Endothelial cell of hepatic sinusoid (primary cell): ENCODE data around the gene ALOXE3.
"Not testable (repeated sequence)": the region's sequence is repeated elsewhere in the genome, so short reads cannot be mapped to it uniquely, and the experiment has no call there.

ENCODE experiments used
- in situ Hi-C: cut with HindIII; loops from 2 replicates; pipeline ENCODE4 v1.10.0; 2017; ENCODE audit warnings: low sequenced_read_pairs

ALOXE3 gene

GRCh38 chr17:8123695-8124349 lies 5.5 kb upstream of the ALOXE3 start, which contains the start of gene HES7:
HES7 (minus strand) TSS chr17:8124106; CDS start chr17:8124084, 22 bp downstream.
- in situ Hi-C loops = loop anchor here (5.0 kb wide), 1 partner anchor 63 kb away; no protein-coding TSS in a partner anchor

DNA sequence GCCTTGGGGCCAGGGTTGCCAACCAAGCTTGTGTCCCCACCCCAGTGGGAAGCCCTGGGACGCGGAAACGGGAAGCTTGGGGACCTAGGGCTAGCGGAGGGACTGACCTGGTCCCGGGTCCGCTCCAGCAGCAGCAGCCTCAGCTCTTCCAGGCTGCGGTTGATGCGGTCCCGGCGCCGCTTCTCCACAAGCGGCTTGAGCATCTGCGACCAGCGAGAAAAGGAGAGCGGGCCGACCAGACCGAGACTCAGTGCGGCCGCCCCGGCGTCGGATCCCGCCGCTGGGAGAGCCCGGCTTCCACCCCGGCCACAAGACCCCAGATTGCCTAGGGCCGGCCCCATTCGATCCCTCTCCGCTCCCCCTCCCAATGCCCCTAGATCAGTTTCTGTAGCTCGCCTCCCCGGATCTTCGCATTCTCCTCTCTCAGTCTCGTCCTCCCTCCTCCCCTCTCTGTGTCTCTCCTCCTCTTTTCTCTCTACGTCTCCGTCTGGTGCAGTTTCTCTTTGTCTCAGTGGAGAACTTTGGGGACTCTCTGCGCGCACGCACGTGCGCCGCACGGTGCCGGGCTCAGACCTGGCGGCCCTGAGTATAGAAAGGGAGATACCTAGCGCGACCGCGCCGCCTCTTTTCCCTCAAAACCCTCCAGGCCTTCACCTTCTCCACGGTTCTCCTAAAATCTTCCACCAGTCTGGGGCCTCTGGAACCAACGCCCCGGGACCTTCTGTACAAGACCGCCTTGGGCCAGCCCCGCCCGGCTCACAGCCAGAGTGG lies 4.8 kb upstream of the ALOXE3 start:
- in situ Hi-C loops = loop anchor here (5.0 kb wide), 1 partner anchor 64 kb away; no protein-coding TSS in a partner anchor

DNA sequence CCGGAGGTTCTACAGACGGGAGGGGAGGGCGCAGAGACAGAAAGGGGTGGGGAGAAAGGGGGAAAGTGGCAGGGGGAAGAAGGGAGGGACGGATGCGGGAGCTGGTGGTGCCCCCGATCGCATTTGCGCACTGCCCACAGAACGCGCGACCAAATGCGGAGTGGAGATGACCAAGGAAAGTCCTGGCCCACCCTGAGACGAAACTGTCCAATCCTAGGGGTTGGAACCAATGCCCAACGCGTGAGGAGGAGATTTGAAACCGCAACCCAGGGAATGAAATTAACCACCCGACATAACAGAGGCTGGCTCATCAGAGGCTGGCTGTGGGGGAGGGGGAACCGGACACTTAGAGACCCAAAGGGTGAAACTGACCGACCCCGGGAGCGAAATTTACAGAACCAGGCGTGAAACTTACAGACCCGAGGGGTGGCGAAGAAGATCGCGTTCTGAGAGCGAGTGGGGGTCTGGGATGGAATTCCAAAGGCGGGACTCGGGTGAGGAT lies 4.2 kb upstream of the ALOXE3 start:
- in situ Hi-C loops = loop anchor here (5.0 kb wide), 1 partner anchor 65 kb away; no protein-coding TSS in a partner anchor

GRCh38 chr17:8121681-8122421 lies 3.5 kb upstream of the ALOXE3 start:
- in situ Hi-C loops = loop anchor here (5.0 kb wide), 1 partner anchor 65 kb away; no protein-coding TSS in a partner anchor

- in situ Hi-C loops = loop anchor here (5.0 kb wide), 1 partner anchor 66 kb away; no protein-coding TSS in a partner anchor
Measured at GRCh38 chr17:8121407-8121680, 3.0 kb upstream of the ALOXE3 start.

DNA sequence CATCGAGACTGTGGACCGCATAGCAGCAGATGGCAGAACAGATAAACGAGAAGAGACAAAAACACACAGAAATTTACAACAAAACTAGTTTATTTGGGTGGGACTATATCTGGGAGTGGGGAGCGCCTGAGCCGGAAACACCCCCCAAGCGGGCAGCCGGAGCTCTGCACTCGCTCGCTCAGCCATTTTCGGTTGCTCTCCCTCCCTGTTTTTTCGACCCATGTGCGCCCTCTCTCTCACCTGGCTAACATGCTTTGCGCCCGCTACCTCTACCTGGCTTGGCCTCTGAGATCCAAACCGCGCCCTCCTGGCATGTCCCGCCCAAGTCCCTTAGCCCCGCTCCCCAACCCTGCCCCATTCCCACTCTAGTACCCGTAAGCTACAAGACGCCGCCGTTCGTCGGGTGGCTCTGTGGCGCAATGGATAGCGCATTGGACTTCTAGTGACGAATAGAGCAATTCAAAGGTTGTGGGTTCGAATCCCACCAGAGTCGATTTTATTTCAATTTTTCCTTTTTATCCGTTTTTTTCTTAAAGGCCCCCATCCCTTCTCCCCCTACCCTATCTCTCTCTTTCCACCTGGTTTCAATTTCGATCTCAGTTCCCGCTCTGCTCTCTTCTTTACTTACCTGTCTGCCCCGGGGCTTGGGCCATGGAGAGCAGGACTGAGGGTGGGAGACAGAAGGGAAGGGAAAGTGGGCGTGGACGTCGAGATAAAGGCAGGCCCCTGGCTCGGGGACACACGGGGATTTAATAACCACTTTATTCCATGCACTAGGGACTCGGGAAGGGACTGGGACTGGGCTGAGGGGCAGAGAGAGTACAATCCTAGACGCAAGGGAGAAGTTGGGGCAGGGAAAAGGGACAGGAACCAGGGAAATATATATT lies 2.4 kb upstream of the ALOXE3 start:
- in situ Hi-C loops = loop anchor here (5.0 kb wide), 1 partner anchor 67 kb away; no protein-coding TSS in a partner anchor

- in situ Hi-C loops = loop anchor here (5.0 kb wide), 1 partner anchor 67 kb away; no protein-coding TSS in a partner anchor
Measured at GRCh38 chr17:8119581-8120519, 1.5 kb upstream of the ALOXE3 start.

DNA sequence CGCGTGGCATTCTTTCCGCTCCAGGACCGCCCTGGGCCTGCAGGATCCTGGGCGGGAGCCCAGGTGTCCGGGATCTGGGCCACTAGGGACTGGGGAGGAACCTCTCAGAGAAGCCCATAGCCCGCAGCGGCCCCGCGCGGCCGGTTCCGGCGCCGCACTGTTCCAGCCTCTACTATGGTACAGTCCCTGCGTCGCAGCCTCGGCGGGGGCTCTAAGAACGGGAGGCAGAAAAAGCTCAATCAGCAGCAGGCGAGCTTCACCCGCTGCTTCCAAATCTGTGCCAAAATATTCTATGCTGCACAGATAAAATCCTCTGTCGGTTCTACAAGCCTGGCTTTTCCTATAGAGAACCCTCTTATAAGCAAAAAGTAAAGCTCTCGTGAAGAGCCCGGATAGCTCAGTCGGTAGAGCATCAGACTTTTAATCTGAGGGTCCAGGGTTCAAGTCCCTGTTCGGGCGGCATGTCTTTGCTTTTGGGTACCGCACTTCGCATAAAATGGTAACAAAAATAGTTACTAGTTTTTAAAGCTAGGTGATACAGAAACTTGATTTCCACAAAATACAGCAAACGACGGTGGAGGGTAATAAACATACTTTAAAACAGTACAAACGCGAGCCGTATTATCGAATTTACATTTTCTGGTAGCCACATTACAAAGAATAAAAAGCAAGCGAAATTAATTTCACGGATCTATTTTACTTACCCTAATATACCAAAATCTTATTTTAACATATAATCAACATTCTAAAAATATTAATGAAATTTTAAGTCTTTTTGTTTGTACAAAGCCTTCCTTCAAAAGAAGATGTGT lies 661 bp upstream of the ALOXE3 start:
- in situ Hi-C loops = no loop called here

- in situ Hi-C loops = no loop called here
Measured at GRCh38 chr17:8117367-8117979, 841 bp downstream of the ALOXE3 start.

DNA sequence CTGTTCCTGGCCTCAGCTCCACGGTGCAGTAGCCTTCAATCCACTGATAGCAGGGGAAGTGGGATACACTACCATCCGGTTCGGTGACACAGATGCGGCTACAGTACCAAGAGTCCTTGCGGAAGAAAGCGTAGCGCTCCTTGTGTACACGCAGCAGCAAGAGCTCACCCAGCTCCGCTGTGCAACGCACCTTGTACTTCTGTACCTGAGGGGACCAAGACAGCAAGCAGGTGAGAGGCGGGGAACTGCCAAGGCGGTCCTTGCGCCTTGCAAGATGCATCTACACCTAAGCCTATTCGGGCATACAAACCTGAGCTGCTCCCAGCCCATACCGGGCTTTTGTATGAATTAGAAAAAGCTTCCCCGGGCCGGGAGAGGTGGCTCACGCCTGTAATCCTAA lies 1.5 kb downstream of the ALOXE3 start:
- in situ Hi-C loops = no loop called here

GRCh38 chr17:8110907-8111306 lies 7.4 kb downstream of the ALOXE3 start:
- in situ Hi-C loops = loop anchor here (5.0 kb wide), 3 partner anchors 54 to 191 kb away; no protein-coding TSS in a partner anchor

GRCh38 chr17:8110456-8110804 lies 7.9 kb downstream of the ALOXE3 start:
- in situ Hi-C loops = loop anchor here (5.0 kb wide), 3 partner anchors 53 to 192 kb away; no protein-coding TSS in a partner anchor

GRCh38 chr17:8109661-8110455 lies 8.5 kb downstream of the ALOXE3 start:
- in situ Hi-C loops = loop anchor here (5.0 kb wide), 3 partner anchors 53 to 192 kb away; no protein-coding TSS in a partner anchor

- in situ Hi-C loops = no loop called here
Measured at GRCh38 chr17:8108972-8109660, 9.2 kb downstream of the ALOXE3 start.

- in situ Hi-C loops = not testable (repeated sequence)
Measured at GRCh38 chr17:8106980-8107379, 11.3 kb downstream of the ALOXE3 start.

- in situ Hi-C loops = no loop called here
Measured at GRCh38 chr17:8105957-8106398, 12.3 kb downstream of the ALOXE3 start.
